Measurements from ENCODE around the gene CNTNAP5. TPM values are rescaled to one million over a fixed set of nuclear protein-coding genes. Genes with fewer than 3 reads are reported as not detected.

CNTNAP5 gene
- total RNA-seq, 3 donors from 2014 or later (not counting 1 experiment from before 2014, with no cell fraction given) = not detected

DNA sequence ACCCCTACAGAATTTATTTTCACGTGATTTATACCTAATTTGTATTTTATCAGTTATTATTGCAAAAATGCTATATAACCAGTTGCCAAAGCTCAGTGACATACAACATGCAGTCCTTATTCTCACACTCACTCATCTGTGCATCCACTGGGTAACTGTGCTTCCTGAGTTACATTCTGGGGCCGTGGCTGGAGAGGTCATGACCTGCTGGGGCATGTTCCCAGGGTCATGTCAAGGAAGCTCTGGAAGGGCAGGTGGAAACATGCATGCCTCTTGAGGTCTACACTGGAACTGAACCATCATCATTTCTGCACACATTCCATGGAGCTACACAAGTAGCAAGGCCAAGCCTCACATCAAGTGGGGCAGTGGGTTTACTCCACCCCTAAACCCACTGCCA, 715.5 kb downstream of the CNTNAP5 start:
- H3K36me3 Mint-ChIP-seq = no peaks in the 10 kb centered on the region
- no peaks in the 10 kb centered on the region for H3K27me3 ChIP-seq (ENCODE audit: control insufficient read depth, insufficient read depth, low read length)
- H3K36me3 ChIP-seq (ENCODE audit: control insufficient read depth, insufficient read depth, low read length) = no peaks in the 10 kb centered on the region
- no peaks in the 10 kb centered on the region for H3K9me3 ChIP-seq (ENCODE audit: control insufficient read depth, insufficient read depth, low read length)
- ATAC-seq = no peak
- no peaks in the 10 kb centered on the region for H3K4me1 Mint-ChIP-seq
- H3K9me3 Mint-ChIP-seq = peaks cover 10 to 15% of the 10 kb centered on the region in 2 donors
- H3K4me3 ChIP-seq (ENCODE audit: low read length) = no peak overlapping the region
- H3K27ac ChIP-seq (ENCODE audit: low read length) = no peak overlapping the region
- H3K27me3 Mint-ChIP-seq (ENCODE audit: low read depth in 2 of 2) = no peaks in the 10 kb centered on the region
- intact Hi-C loops (cut with micrococcal nuclease) = no loop called here
- no peaks in the 10 kb centered on the region for H3K4me1 ChIP-seq (ENCODE audit: control insufficient read depth, insufficient read depth, low read length)
- TF ChIP-seq, protein P1, sequence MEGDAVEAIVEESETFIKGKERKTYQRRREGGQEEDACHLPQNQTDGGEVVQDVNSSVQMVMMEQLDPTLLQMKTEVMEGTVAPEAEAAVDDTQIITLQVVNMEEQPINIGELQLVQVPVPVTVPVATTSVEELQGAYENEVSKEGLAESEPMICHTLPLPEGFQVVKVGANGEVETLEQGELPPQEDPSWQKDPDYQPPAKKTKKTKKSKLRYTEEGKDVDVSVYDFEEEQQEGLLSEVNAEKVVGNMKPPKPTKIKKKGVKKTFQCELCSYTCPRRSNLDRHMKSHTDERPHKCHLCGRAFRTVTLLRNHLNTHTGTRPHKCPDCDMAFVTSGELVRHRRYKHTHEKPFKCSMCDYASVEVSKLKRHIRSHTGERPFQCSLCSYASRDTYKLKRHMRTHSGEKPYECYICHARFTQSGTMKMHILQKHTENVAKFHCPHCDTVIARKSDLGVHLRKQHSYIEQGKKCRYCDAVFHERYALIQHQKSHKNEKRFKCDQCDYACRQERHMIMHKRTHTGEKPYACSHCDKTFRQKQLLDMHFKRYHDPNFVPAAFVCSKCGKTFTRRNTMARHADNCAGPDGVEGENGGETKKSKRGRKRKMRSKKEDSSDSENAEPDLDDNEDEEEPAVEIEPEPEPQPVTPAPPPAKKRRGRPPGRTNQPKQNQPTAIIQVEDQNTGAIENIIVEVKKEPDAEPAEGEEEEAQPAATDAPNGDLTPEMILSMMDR (IDR thresholded peaks at IDR 0.05) = no peak
- H3K4me3 Mint-ChIP-seq = no peak overlapping the region
- no peak for DNase-seq
- no peak overlapping the region for H3K27ac Mint-ChIP-seq
- WGBS (ENCODE audit: insufficient coverage) = 47% methylated on average over 1 of the region's 2 CpGs

- H3K4me1 Mint-ChIP-seq = no peaks in the 10 kb centered on the region
- intact Hi-C loops (cut with micrococcal nuclease) = no loop called here
- ATAC-seq (no peak), DNase-seq (no peak)
- Histone ChIP-seq H3K9me3 (ENCODE audit: control insufficient read depth, insufficient read depth, low read length) (no peaks in the 10 kb centered on the region), H3K27me3 (ENCODE audit: control insufficient read depth, insufficient read depth, low read length) (no peaks in the 10 kb centered on the region), H3K27ac (ENCODE audit: low read length) (no peak overlapping the region), H3K4me3 (ENCODE audit: low read length) (no peak overlapping the region), H3K36me3 (ENCODE audit: control insufficient read depth, insufficient read depth, low read length) (no peaks in the 10 kb centered on the region), H3K4me1 (ENCODE audit: control insufficient read depth, insufficient read depth, low read length) (no peaks in the 10 kb centered on the region)
- no peak overlapping the region for H3K4me3 Mint-ChIP-seq
- WGBS (ENCODE audit: insufficient coverage) = 89% methylated on average over 3 of the region's 3 CpGs
- H3K27ac Mint-ChIP-seq = no peak overlapping the region
- TF ChIP-seq, protein P1 (IDR thresholded peaks at IDR 0.05) = no peak
- no peaks in the 10 kb centered on the region for H3K36me3 Mint-ChIP-seq
- H3K9me3 Mint-ChIP-seq = peaks cover 16 to 22% of the 10 kb centered on the region in 2 donors
- no peaks in the 10 kb centered on the region for H3K27me3 Mint-ChIP-seq (ENCODE audit: low read depth in 2 of 2)
Measured at GRCh38 chr2:124753842-124754241, 728.8 kb downstream of the CNTNAP5 start.

DNA sequence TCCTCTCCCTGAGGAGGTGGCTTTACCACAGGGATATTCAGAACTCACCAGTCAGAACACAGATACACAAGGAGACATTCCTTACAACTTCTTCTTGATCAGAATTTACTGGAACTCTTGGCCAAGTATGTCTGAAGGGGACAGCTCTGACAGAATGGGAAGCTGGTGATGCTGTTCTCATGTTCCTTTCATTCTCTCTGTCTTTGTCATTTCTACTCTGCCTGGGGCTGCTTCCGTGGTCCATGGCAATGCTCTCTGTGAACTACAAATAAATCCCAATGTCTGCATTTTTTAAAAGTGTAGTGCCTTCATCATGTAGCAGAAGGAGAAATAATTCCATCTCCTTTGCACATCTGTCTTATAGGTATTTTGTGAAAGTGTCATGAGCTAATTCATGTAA, 730.3 kb downstream of the CNTNAP5 start:
- intact Hi-C loops (cut with micrococcal nuclease) = no loop called here
- ATAC-seq = no peak
- WGBS (ENCODE audit: insufficient coverage) = 40% methylated on average over 1 of the region's 1 CpG
- Mint-ChIP-seq H3K27me3 (ENCODE audit: low read depth in 2 of 2) (no peaks in the 10 kb centered on the region), H3K27ac (no peak overlapping the region), H3K36me3 (no peaks in the 10 kb centered on the region), H3K4me1 (no peaks in the 10 kb centered on the region), H3K9me3 (peaks cover 13 to 15% of the 10 kb centered on the region in 2 donors), H3K4me3 (no peak overlapping the region)
- Histone ChIP-seq H3K27ac (ENCODE audit: low read length) (no peak overlapping the region), H3K9me3 (ENCODE audit: control insufficient read depth, insufficient read depth, low read length) (no peaks in the 10 kb centered on the region), H3K27me3 (ENCODE audit: control insufficient read depth, insufficient read depth, low read length) (no peaks in the 10 kb centered on the region), H3K4me3 (ENCODE audit: low read length) (no peak overlapping the region), H3K36me3 (ENCODE audit: control insufficient read depth, insufficient read depth, low read length) (no peaks in the 10 kb centered on the region), H3K4me1 (ENCODE audit: control insufficient read depth, insufficient read depth, low read length) (no peaks in the 10 kb centered on the region)
- DNase-seq = no peak
- TF ChIP-seq, protein P1 (IDR thresholded peaks at IDR 0.05) = no peak

DNA sequence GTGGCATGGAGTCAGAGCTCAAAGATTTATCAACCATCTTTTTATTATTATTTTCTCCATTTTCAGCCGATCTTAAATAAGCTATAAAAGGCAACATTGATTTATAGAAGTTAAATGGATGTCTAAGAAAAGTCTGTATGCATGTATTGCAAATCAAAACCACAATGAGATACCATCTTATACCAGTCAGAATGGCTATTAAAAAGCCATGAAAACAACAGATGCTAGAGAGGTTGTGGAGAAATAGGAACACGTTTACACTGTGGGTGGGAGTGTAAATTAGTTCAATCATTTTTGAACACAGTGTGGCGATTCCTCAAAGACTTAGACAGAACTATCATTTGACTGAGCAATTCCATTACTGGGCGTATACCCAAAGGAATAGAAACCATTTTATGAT, 731.0 kb downstream of the CNTNAP5 start:
- ATAC-seq = no peak
- no peaks in the 10 kb centered on the region for H3K27me3 Mint-ChIP-seq (ENCODE audit: low read depth in 2 of 2)
- Histone ChIP-seq H3K4me3 (ENCODE audit: low read length) (no peak overlapping the region), H3K27ac (ENCODE audit: low read length) (no peak overlapping the region), H3K4me1 (ENCODE audit: control insufficient read depth, insufficient read depth, low read length) (no peaks in the 10 kb centered on the region), H3K9me3 (ENCODE audit: control insufficient read depth, insufficient read depth, low read length) (no peaks in the 10 kb centered on the region), H3K27me3 (ENCODE audit: control insufficient read depth, insufficient read depth, low read length) (no peaks in the 10 kb centered on the region), H3K36me3 (ENCODE audit: control insufficient read depth, insufficient read depth, low read length) (no peaks in the 10 kb centered on the region)
- no peak overlapping the region for H3K4me3 Mint-ChIP-seq
- intact Hi-C loops (cut with micrococcal nuclease) = no loop called here
- peaks cover 11 to 12% of the 10 kb centered on the region in 2 donors for H3K9me3 Mint-ChIP-seq
- no peak overlapping the region for H3K27ac Mint-ChIP-seq
- no peaks in the 10 kb centered on the region for H3K36me3 Mint-ChIP-seq
- no peak for DNase-seq
- TF ChIP-seq, protein P1 (IDR thresholded peaks at IDR 0.05) = no peak
- no peaks in the 10 kb centered on the region for H3K4me1 Mint-ChIP-seq
- WGBS (ENCODE audit: insufficient coverage) = 83% methylated on average over 3 of the region's 4 CpGs

Data from natural killer cell (primary cell).